MG63 (cell line): ENCODE results near the gene POU6F2. TPM values are rescaled to one million over a fixed set of nuclear protein-coding genes. Genes with fewer than 3 reads are reported as not detected.

Experiments used
- DNase-seq: peaks from one replicate; pipeline ENCODE4 v3.0.0-alpha.2; 2020
- H3K27me3 ChIP-seq: fragments of 250-450 bp; sonication (Bioruptor Pico); 2 replicates; pipeline ENCODE4 v1.5.1; 2020; ENCODE audit warnings: mild to moderate bottlenecking, moderate library complexity
- H3K36me3 ChIP-seq: fragments of 250-450 bp; sonication (Bioruptor Pico); 2 replicates; pipeline ENCODE4 v1.5.1; 2020; ENCODE audit warnings: mild to moderate bottlenecking, moderate library complexity
- H3K4me3 ChIP-seq: fragments of 250-450 bp; sonication (Bioruptor Pico); 2 replicates; pipeline ENCODE4 v1.5.1; 2020; ENCODE audit warnings: mild to moderate bottlenecking, moderate library complexity
- H3K9me3 ChIP-seq: fragments of 250-450 bp; sonication (Bioruptor Pico); 2 replicates; pipeline ENCODE4 v1.5.1; 2020; ENCODE audit warnings: mild to moderate bottlenecking, moderate library complexity
- total RNA-seq: library from RNA; depleted of rRNA; stranded (reverse); fragments of >200 nt; shearing (Covaris generic); gene quantifications from 2 replicates; pipeline ENCODE4 v1.2.3, GENCODE V29; 2014; ENCODE audit warnings: low replicate concordance

POU6F2 gene
- total RNA-seq, 1 experiment from 2014 or later: not detected

DNA sequence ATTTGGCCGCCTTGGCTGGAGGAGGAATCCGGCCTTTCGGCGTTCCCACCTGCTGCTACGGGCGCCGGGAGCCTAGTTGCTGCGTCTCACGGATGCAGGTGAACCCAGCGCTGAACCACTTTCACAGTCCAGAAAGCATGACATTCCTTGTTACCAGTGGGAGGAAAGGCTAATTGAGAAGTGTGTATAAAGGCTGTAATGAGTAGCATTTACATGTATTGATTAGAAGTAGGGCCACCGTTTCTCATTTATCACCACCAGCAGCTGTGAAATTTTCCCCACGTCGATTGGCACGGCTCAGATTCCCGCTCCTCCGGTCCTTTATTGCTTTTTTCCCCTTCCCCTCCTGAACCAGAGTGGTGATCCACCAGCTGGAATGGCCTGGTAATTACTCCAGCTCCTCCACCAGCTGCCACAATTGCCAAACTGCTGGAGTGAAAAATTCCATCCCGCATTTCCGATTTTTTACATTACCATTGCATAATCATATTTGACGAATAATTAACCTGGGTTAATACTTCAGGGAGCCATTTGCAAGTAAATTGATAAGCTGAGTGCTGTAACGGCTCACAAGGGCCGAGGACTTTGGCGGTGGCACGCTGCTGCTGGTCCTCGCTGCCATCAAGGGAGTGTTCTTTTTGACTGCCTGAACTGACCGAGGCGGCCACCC is 153.3 kb downstream of the POU6F2 start:
- Histone ChIP-seq H3K36me3 (no peaks in the 10 kb centered on the region), H3K9me3 (no peaks in the 10 kb centered on the region), H3K4me3 (no peak overlapping the region), H3K27me3 (no peaks in the 10 kb centered on the region)
- no peak for DNase-seq

DNA sequence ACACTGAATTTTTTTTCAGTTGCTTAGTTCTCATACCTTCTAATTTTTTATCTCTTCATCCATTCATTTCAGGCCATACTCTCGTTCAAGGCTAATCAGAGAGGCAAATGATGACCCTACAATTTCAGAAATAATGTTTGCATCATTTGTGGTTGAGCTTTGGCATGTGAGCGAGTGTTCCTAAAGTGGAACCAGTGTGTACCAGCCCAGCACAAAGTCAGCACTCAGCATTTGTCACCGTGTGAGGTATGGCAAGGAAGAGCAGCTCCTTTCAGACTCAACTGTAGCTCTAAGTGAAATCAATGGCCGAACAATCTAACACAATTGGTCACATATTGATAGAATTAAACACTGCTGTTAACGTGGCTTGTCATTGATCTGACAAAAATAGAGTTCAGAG is 154.6 kb downstream of the POU6F2 start:
- H3K27me3 ChIP-seq: no peaks in the 10 kb centered on the region
- no peak overlapping the region for H3K4me3 ChIP-seq
- no peak for DNase-seq
- no peaks in the 10 kb centered on the region for H3K36me3 ChIP-seq
- no peaks in the 10 kb centered on the region for H3K9me3 ChIP-seq

DNA sequence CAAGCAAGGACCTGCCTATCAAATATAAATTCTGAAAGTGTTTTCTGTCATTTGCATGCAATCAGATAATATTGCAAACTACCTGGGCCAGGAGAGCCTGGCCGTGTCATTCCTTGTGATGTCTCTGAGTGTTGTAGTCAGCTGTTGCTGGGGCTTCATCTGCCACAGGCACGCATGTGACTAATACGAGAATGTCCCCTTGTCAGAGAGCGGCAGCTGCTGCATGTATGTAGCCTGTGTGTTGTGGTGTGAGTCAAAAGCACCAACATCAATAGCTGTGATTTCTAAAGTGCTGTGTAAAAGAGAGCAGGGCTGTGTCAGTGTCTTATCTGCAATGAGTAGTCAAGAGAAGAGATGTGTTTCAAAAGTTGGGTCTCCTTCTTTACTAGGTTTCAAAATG is 155.4 kb downstream of the POU6F2 start:
- H3K4me3 ChIP-seq: no peak overlapping the region
- no peaks in the 10 kb centered on the region for H3K36me3 ChIP-seq
- no peaks in the 10 kb centered on the region for H3K27me3 ChIP-seq
- H3K9me3 ChIP-seq: no peaks in the 10 kb centered on the region
- DNase-seq: no peak

DNA sequence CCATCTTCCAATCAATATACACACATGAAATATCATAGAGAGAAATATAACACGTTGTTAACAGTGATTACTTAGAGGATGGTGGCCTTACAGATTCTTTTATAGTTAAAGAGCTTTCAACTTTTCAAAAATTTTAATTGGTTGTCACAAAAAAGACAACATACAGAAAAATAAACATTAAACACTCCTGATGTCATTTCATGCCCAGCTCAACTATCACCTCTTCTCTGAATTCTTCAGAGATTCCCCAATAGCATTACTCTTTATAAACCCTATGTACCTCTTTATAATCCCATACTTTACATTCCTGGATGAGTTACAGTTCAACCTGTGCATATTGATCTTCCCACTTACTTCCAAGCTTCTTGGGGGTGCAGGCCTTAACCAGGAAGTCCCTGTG is 159.8 kb downstream of the POU6F2 start:
- Histone ChIP-seq H3K9me3 (no peaks in the 10 kb centered on the region), H3K4me3 (no peak overlapping the region), H3K27me3 (no peaks in the 10 kb centered on the region), H3K36me3 (no peaks in the 10 kb centered on the region)
- no peak for DNase-seq

DNA sequence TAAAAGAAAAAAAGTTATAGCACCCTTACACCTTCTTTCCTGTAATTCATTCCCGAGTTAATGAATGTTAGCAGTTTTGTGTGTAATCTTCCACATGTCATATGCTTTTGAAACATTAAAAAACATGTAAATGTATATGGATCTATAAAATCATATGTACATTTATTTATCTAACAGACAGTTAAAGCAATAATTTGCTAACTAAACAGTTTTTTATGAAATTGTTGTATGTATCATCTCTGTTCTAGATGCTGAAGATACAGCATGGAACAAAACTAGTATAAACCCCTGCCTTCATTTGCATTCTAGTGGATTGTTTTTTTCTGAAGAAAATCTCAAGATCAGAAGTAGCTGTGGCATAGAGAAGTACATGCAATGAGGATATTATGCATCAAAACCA is 165.0 kb downstream of the POU6F2 start:
- Histone ChIP-seq H3K36me3 (no peaks in the 10 kb centered on the region), H3K4me3 (no peak overlapping the region), H3K27me3 (no peaks in the 10 kb centered on the region), H3K9me3 (no peaks in the 10 kb centered on the region)
- DNase-seq: no peak

DNA sequence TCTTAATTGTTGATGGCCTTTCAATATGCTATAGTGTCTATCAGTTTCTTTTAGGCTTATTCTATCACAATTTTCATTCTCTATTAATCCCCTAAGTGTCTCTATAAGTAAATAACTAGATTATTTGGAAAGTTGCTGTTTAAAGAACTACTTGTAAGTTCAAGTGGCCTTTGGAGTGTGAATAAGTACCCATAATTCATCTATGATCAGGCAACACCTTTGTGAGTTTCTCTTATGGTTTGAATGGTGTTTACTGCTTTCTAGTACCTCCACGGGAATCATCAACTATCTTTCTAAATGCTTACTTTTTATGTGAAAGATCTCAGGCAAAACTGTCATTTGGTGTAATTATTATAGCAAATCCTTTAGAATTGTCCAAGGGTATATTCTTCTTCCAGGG is 166.7 kb downstream of the POU6F2 start:
- no peak for DNase-seq
- Histone ChIP-seq H3K9me3 (no peaks in the 10 kb centered on the region), H3K4me3 (no peak overlapping the region), H3K36me3 (no peaks in the 10 kb centered on the region), H3K27me3 (no peaks in the 10 kb centered on the region)

DNA sequence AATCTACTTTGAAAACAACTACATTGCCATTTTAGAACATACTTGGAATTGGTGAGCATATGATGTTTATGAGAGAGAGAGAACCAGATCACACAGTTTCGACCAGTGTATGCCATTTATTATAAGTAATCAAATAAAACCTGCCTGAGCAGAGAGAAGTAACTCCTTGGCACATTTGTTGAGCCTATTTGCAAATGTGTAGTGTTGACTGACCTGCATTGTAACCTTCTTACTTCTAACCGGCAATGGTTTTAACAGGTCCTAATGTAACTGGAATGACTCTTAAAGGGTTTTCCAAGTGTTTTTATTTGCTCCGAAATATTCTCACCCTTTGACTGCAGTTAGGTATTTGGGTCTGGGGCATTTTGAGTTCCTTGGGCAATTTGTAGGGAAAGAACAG is 167.6 kb downstream of the POU6F2 start:
- no peaks in the 10 kb centered on the region for H3K9me3 ChIP-seq
- DNase-seq: no peak
- H3K36me3 ChIP-seq: no peaks in the 10 kb centered on the region
- H3K27me3 ChIP-seq: no peaks in the 10 kb centered on the region
- no peak overlapping the region for H3K4me3 ChIP-seq

DNA sequence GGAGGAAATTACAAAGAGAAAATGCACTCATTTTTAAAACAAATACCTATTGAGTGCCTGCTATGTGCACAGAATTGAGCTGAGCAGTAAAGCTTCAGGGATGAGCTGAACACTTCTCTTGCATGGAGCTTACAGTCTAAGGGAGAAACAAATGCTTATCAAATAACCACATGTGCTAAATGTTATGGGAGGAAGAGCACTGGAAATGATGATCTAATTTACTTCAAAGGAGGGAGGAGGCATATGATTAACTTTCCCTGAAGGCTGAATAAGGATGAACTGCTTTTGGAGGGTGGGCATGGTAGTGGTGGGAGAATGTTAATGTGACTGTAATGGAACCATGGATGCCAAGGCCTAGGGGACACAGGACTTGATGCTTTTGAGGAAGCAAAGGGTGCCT is 168.2 kb downstream of the POU6F2 start:
- H3K9me3 ChIP-seq: no peaks in the 10 kb centered on the region
- H3K36me3 ChIP-seq: no peaks in the 10 kb centered on the region
- no peak overlapping the region for H3K4me3 ChIP-seq
- H3K27me3 ChIP-seq: no peaks in the 10 kb centered on the region
- no peak for DNase-seq

DNA sequence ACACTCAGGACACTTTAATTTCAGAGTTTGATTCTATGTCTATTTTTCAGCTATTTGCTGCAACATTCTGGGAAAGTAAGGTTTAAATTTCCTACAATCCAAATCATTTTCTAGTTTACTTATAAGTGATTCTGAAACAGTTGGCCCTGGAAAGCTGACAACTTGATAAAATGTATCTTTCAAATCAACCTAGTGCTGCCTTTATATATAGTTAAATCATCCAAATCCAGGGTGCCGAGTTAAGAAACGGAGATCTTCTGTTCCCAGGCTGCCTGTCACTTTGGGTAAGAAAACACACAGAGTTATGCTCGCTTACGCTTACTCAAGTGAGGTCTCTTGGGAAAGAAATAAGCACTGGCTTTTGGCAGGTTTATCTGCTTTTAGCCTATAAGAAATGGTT is 175.0 kb downstream of the POU6F2 start:
- Histone ChIP-seq H3K36me3 (no peaks in the 10 kb centered on the region), H3K27me3 (no peaks in the 10 kb centered on the region)

DNA sequence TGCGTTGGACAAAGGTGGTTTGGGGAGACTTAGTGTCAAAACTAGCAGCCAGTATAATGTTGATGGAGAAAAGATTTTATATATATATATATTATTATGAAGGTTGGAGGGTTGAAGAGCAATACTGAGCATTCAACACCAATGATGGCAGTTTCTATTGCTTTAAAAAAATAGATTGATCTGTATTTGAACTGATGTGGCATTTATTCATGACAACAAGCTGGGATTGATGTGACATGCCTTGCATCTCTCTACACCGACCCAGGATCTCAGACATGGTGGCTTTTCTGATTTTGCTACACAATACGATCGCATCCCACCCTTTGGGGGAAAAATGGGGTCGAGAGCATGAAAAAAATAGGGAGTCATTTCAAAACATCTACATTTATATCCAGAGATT is 175.4 kb downstream of the POU6F2 start:
- H3K36me3 ChIP-seq: no peaks in the 10 kb centered on the region
- H3K27me3 ChIP-seq: no peaks in the 10 kb centered on the region
- H3K9me3 ChIP-seq: no peaks in the 10 kb centered on the region
- H3K4me3 ChIP-seq: no peak overlapping the region
- no peak for DNase-seq

More for the DNA sequence above, 175.0 kb downstream of the POU6F2 start:
- no peak for DNase-seq
- H3K4me3 ChIP-seq: no peak overlapping the region
- no peaks in the 10 kb centered on the region for H3K9me3 ChIP-seq

DNA sequence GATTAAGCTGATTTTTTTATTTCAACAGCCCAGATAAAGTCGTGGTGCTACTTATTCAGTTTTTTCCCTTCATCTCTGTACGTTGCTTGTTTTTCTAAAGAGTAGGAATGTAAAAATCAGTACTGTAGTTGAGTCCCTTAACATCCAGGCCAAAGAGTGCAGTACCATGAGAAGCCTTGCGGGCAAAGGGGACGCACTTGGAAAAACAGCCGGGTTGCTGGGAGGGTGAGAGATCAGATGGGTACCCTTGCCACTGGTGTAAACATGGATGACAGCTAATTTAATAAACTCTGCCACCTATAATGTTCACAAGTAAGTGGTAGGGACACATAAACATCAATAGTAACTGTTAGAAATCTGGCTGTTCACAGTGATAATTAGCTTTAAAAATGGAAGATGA is 175.9 kb downstream of the POU6F2 start:
- DNase-seq: peak; percentile 31
- no peaks in the 10 kb centered on the region for H3K36me3 ChIP-seq
- no peaks in the 10 kb centered on the region for H3K9me3 ChIP-seq
- H3K27me3 ChIP-seq: no peaks in the 10 kb centered on the region
- H3K4me3 ChIP-seq: no peak overlapping the region

DNA sequence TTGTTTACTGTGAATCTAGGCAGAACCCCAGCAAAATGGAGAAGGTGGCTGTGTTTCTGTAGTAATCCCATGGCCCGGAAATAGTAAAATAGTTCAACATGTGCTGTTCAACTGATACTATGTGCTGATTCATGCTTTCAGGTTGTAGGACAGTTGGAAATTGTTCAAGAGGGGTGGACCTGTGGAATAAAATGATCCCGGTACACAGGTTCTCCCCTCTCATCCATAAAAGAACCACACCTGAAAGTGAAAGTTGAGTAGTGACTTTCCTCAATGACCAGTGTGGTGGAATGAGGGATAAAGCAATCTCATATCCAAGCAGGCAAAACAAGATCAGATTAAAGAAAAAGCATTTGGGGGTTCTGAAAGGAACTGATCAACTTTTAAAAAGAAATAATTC is 177.1 kb downstream of the POU6F2 start:
- no peak for DNase-seq
- Histone ChIP-seq H3K9me3 (no peaks in the 10 kb centered on the region), H3K36me3 (no peaks in the 10 kb centered on the region), H3K27me3 (no peaks in the 10 kb centered on the region), H3K4me3 (no peak overlapping the region)

DNA sequence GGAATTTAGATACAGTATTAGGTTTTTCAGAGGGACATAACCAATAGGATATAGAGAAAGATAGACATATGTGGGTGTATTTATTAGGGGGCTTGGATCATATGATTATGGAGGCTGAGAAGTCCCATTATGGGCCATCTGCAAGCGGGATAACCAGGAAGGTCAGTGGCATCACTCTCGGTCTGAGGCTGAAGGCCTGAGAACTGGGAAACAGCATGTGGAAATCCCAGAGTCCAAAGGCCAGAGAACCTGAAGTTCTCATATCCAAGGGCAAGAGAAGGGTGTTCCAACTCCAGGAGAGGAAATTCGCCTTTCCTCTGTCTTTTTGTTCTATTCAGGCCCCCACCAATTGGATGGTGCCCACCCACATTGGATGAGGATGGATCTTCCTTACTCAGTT is 180.7 kb downstream of the POU6F2 start:
- no peak for DNase-seq
- H3K9me3 ChIP-seq: no peaks in the 10 kb centered on the region
- no peaks in the 10 kb centered on the region for H3K27me3 ChIP-seq
- H3K36me3 ChIP-seq: no peaks in the 10 kb centered on the region
- H3K4me3 ChIP-seq: no peak overlapping the region

DNA sequence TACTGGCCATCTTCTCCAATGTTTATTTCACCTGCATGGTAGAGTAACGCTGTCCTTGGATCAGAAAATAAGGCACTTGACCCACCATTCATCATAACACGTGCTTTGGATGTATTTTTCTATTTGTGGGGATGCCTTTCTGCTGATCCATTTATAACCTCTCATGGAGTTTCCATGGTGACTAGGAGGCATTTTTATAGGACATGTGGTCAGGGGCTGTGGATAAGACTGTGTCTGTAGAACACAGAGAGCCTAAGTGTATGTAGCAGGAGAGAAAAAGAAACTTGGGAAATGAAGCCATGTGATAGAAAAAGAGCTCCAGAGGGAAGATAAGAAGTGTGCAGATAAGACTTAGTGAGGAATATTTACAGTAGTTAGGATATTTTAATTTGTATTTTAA is 184.2 kb downstream of the POU6F2 start:
- no peaks in the 10 kb centered on the region; the same call in 1 of the 2 replicates for H3K27me3 ChIP-seq
- H3K9me3 ChIP-seq: no peaks in the 10 kb centered on the region
- no peaks in the 10 kb centered on the region for H3K36me3 ChIP-seq
- no peak overlapping the region for H3K4me3 ChIP-seq
- no peak for DNase-seq

DNA sequence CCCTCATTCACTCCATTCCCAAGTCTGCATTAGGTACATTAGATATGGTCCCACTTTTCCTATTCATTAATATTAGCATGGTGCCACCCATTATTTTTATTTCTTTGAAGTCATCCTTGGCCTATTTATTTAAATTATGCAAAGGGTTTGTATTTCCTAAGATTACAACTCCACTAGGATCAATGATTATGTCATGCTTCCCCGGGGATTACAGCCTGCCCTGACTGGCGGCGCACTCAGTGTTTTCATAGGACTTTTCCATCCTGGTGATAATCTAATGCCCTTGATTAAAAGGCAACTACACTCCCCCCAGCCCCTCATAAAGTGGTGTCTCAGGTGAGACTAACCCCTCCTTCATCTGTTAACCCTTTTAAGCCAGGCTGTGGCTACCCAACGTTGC is 187.2 kb downstream of the POU6F2 start:
- H3K27me3 ChIP-seq: no peaks in the 10 kb centered on the region; the same call in 1 of the 2 replicates
- no peaks in the 10 kb centered on the region for H3K36me3 ChIP-seq
- no peak overlapping the region for H3K4me3 ChIP-seq
- H3K9me3 ChIP-seq: no peaks in the 10 kb centered on the region
- no peak for DNase-seq

DNA sequence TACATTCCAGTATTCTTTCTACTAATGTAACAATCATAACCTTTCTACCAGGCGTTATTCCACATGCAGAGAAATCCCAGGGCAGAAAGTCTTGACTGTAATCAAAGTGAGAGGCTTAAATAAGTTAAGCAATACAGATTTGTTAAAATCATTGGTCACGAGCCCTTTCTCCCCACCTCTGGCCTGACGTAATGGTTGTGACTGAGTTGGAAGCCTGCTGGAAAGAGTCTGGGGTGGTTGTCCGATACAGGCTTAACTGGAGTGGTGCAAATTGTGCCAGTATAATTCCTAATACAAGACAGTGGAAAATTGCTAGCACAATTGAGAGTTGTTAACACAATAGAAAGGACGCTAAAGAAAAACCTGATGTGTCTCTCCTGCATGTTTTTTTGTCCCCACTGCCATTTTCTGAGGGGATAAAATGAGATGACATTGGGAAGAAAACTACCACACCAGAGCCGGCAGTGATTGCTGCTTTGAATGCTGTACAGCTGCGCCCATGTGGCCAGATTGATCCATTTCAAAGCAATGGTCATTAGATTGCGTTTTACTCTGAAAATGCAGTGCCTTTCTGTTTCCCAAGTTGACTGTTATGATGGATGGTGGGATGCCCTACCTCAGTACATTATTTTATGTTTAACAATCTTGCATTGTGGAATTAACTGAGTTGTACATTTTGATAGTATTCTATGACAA is 190.8 kb downstream of the POU6F2 start:
- Histone ChIP-seq H3K9me3 (no peaks in the 10 kb centered on the region), H3K4me3 (no peak overlapping the region), H3K36me3 (no peaks in the 10 kb centered on the region), H3K27me3 (no peaks in the 10 kb centered on the region; the same call in 1 of the 2 replicates)
- no peak for DNase-seq

DNA sequence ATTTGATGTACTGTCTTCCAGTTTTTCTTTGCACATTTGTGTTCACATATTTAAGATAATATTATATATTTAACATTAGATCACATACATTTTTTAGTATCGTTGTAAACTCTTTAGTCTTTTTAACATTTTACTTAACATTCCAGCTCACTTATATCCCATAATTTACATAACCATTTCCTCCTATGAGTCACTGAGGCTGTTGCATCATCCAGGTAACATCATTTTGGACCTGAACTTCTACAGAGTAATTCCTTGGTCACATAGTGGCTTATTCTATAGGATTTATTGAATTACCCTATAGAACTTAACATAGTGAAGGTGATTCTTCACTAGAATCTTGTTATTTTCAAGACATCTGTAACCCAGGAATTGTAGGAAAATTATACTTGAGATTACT is 194.4 kb downstream of the POU6F2 start:
- H3K27me3 ChIP-seq: no peaks in the 10 kb centered on the region
- H3K36me3 ChIP-seq: no peaks in the 10 kb centered on the region
- H3K4me3 ChIP-seq: no peak overlapping the region
- no peak for DNase-seq
- H3K9me3 ChIP-seq: no peaks in the 10 kb centered on the region

DNA sequence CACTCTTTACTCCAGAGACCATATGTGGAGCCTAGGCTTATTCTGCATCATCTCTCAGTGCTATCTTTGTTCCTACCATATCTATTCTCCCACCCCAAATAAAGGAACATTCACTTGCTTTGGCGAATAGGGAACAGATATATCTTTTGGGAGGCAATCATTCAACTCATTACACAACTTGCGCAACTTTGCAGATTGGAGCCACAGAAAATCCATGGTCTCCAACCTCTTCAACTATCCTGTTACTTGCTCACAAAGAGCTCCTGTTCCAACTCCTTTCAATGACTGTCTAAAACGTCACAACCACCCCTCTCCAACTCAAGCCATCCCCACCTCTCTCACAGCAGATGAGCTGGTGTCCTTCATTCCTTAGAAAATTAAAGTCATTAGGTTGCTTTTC is 203.7 kb downstream of the POU6F2 start:
- H3K36me3 ChIP-seq: no peaks in the 10 kb centered on the region
- DNase-seq: no peak
- no peaks in the 10 kb centered on the region for H3K9me3 ChIP-seq
- H3K4me3 ChIP-seq: no peak overlapping the region
- no peaks in the 10 kb centered on the region for H3K27me3 ChIP-seq
